OCI-LY1 (cell line): ENCODE results near the gene NUFIP2.
"Not testable (repeated sequence)": the region's sequence is repeated elsewhere in the genome, so short reads cannot be mapped to it uniquely, and the experiment has no call there.

ENCODE experiments used
- H2AFZ ChIP-seq: fragments of 200-600 bp; sonication (generic), shearing (Covaris generic); 2 replicates; pipeline ENCODE4 v1.6.0; 2014; ENCODE audit warnings: antibody characterized with exemption, mild to moderate bottlenecking, low read length
- H3F3A ChIP-seq: fragments of 200-600 bp; sonication (generic), shearing (Covaris generic); 2 replicates; pipeline ENCODE4 v1.6.0; 2014; ENCODE audit warnings: mild to moderate bottlenecking, antibody characterized with exemption, low read length, moderate library complexity; ENCODE audit not compliant: insufficient read depth
- H3K27ac ChIP-seq: fragments of 200-600 bp; sonication (generic); 2 replicates; pipeline ENCODE4 v1.5.1; 2014; ENCODE audit warnings: low read length, mixed run types, mild to moderate bottlenecking, low read depth; ENCODE audit not compliant: poor library complexity, severe bottlenecking
- H3K27me3 ChIP-seq: fragments of 200-600 bp; sonication (generic); 2 replicates; pipeline ENCODE4 v1.6.0; 2014; ENCODE audit warnings: antibody characterized with exemption, mild to moderate bottlenecking, low read length, moderate library complexity; ENCODE audit not compliant: insufficient read depth
- H3K36me3 ChIP-seq: fragments of 200-600 bp; sonication (generic); 2 replicates; pipeline ENCODE4 v1.6.1; 2014; ENCODE audit warnings: mild to moderate bottlenecking, antibody characterized with exemption, low read length, moderate library complexity, mixed read lengths; ENCODE audit not compliant: insufficient read depth
- H3K4me1 ChIP-seq: fragments of 200-600 bp; sonication (generic); 2 replicates; pipeline ENCODE4 v1.5.1; 2014; ENCODE audit warnings: mild to moderate bottlenecking, low read length, moderate library complexity; ENCODE audit not compliant: insufficient read depth, severe bottlenecking
- H3K4me2 ChIP-seq: fragments of 200-600 bp; sonication (generic), shearing (Covaris generic); 2 replicates; pipeline ENCODE4 v1.6.1; 2014; ENCODE audit warnings: low read length
- H3K4me3 ChIP-seq: fragments of 200-600 bp; sonication (generic); 2 replicates; pipeline ENCODE4 v1.5.1; 2014; ENCODE audit warnings: low read length, low read depth, mild to moderate bottlenecking, mixed read lengths; ENCODE audit not compliant: poor library complexity, severe bottlenecking
- H3K79me2 ChIP-seq: fragments of 200-600 bp; shearing (Covaris generic); 2 replicates; pipeline ENCODE4 v1.6.1; 2016; ENCODE audit warnings: mixed run types, low read length, mixed read lengths; ENCODE audit not compliant: insufficient read depth
- H3K9ac ChIP-seq: fragments of 200-600 bp; sonication (generic), shearing (Covaris generic); 2 replicates; pipeline ENCODE4 v1.6.1; 2014; ENCODE audit warnings: mild to moderate bottlenecking, low read length, mixed read lengths
- H3K9me2 ChIP-seq: fragments of 200-600 bp; sonication (generic), shearing (Covaris generic); 2 replicates; pipeline ENCODE4 v1.6.1; 2014; ENCODE audit warnings: low read depth, mild to moderate bottlenecking, low read length, mixed read lengths
- H3K9me3 ChIP-seq: fragments of 200-600 bp; shearing (Covaris generic); 2 replicates; pipeline ENCODE4 v1.6.1; 2014; ENCODE audit warnings: low read length, mixed read lengths
- H4K20me1 ChIP-seq: fragments of 200-600 bp; sonication (generic), shearing (Covaris generic); 2 replicates; pipeline ENCODE4 v1.6.0; 2016; ENCODE audit warnings: mild to moderate bottlenecking, low read length; ENCODE audit not compliant: insufficient read depth
- EZH2 ChIP-seq: fragments of 200-600 bp; sonication (generic), shearing (Covaris generic); IDR thresholded peaks from 2 replicates; pipeline ENCODE4 v1.8.0; 2017; ENCODE audit warnings: borderline replicate concordance, mixed run types, mild to moderate bottlenecking, antibody characterized with exemption, low read length, moderate library complexity, mixed read lengths
- TF ChIP-seq, protein P1 (sequence below): fragments of 200-600 bp; sonication (generic), shearing (Covaris generic); IDR thresholded peaks from 2 replicates; pipeline ENCODE4 v1.5.1; 2017; ENCODE audit warnings: mild to moderate bottlenecking, antibody characterized with exemption, low read length, moderate library complexity, mixed read lengths

NUFIP2 gene

DNA sequence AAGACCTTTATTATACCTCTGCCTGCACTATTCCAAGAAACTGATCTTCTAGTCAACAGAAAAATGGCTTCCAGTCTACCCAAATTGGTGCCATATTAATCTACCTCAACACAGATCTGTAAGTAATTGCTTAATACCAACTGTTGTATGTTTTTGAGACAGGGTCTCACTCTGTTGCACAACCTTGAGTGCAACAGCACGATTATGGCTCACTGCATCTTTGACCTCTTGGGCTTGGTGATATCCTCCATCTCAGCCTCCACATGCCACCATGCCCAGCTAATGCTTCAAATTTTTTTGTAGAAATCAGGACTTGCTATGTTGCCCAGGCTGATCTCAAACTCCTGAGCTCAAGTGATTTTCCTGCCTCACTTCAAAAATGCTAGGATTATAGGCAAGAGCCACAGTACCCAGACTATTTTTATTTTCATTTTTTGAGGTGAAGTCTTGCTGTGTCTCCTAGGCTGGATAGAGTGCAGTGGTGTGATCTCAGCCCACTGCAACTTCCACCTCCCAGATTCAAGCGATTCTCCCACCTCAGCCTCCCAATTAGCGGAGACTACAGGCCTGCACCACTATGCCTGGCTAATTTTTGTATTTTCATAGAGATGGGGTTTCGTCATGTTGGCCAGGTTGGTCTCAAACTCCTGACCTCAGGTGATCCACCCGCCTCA is 14.4 kb downstream of the NUFIP2 start:
- TF ChIP-seq, protein P1, sequence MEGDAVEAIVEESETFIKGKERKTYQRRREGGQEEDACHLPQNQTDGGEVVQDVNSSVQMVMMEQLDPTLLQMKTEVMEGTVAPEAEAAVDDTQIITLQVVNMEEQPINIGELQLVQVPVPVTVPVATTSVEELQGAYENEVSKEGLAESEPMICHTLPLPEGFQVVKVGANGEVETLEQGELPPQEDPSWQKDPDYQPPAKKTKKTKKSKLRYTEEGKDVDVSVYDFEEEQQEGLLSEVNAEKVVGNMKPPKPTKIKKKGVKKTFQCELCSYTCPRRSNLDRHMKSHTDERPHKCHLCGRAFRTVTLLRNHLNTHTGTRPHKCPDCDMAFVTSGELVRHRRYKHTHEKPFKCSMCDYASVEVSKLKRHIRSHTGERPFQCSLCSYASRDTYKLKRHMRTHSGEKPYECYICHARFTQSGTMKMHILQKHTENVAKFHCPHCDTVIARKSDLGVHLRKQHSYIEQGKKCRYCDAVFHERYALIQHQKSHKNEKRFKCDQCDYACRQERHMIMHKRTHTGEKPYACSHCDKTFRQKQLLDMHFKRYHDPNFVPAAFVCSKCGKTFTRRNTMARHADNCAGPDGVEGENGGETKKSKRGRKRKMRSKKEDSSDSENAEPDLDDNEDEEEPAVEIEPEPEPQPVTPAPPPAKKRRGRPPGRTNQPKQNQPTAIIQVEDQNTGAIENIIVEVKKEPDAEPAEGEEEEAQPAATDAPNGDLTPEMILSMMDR: no peak
- TF ChIP-seq EZH2: no peak
- Histone ChIP-seq H3K36me3 (peaks cover 98% of the 10 kb centered on the region), H3K9ac (no peak overlapping the region), H3K4me1 (no peaks in the 10 kb centered on the region), H3K9me3 (peaks cover 32% of the 10 kb centered on the region), H3K79me2 (peaks cover 92% of the 10 kb centered on the region), H4K20me1 (no peaks in the 10 kb centered on the region; the same call in 1 of the 2 replicates), H2AFZ (no peak overlapping the region), H3K9me2 (no peaks in the 10 kb centered on the region), H3K27ac (no peak overlapping the region), H3K27me3 (no peaks in the 10 kb centered on the region), H3F3A (no peaks in the 10 kb centered on the region; the same call in 1 of the 2 replicates), H3K4me2 (no peak overlapping the region), H3K4me3 (no peak overlapping the region)

DNA sequence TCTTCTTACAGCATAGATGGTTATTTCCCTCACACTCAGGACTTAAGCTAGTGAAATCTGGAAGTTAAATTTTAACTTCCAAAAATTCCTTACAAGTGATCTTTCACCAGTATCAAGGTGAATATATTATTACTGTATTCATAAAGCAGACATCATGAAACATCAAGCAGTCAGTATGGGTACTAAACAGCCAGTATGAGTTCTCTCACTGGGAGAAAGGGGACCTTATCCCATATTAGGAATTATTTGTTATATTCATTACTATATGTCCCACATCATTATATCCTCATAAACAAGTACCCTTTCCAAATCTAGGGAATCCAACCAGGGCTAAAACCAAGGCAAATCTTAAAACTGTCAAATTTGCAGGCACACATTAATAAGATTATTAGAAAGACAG is 15.3 kb downstream of the NUFIP2 start:
- H3F3A ChIP-seq: no peaks in the 10 kb centered on the region; the same call in 1 of the 2 replicates
- H4K20me1 ChIP-seq: peaks cover 2% of the 10 kb centered on the region
- H3K79me2 ChIP-seq: peaks cover 94% of the 10 kb centered on the region
- no peak overlapping the region for H3K9ac ChIP-seq
- H3K9me2 ChIP-seq: no peaks in the 10 kb centered on the region
- TF ChIP-seq, protein P1: no peak
- TF ChIP-seq EZH2: no peak
- no peaks in the 10 kb centered on the region for H3K4me1 ChIP-seq
- peaks cover 31% of the 10 kb centered on the region for H3K9me3 ChIP-seq
- H3K4me3 ChIP-seq: no peak overlapping the region
- H3K27me3 ChIP-seq: no peaks in the 10 kb centered on the region
- H3K36me3 ChIP-seq: peaks cover 98% of the 10 kb centered on the region
- H2AFZ ChIP-seq: no peak overlapping the region
- H3K27ac ChIP-seq: no peak overlapping the region
- H3K4me2 ChIP-seq: no peak overlapping the region

DNA sequence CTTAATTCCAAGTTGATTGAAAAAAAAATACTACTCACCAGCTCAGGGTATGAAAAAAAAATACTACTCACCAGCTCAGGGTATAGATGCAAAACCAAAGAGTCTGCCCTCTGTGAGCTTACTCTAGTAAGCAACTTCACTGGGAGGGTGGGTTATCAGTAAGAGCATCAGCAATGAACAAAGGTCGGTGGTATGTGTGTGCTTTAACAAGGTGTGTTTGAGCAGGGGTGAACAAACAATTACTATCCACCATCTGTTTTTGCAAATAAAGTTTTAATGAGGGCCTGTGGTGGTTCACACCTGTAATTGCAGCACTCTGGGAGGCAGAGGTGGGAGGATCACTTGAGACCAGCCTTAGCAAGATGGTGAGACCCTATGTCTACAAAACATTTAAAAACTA is 20.0 kb downstream of the NUFIP2 start:
- Histone ChIP-seq H3K4me2 (no peak overlapping the region), H3K4me1 (no peaks in the 10 kb centered on the region), H2AFZ (no peak overlapping the region), H3K27ac (no peak overlapping the region), H3K79me2 (peaks cover 86% of the 10 kb centered on the region), H3K9me2 (no peaks in the 10 kb centered on the region), H4K20me1 (peaks cover 6% of the 10 kb centered on the region), H3K4me3 (no peak overlapping the region), H3K9me3 (peaks cover 6% of the 10 kb centered on the region), H3K9ac (no peak overlapping the region), H3K27me3 (no peaks in the 10 kb centered on the region), H3F3A (no peaks in the 10 kb centered on the region), H3K36me3 (peaks cover 92% of the 10 kb centered on the region)
- TF ChIP-seq EZH2: no peak
- TF ChIP-seq, protein P1: no peak

DNA sequence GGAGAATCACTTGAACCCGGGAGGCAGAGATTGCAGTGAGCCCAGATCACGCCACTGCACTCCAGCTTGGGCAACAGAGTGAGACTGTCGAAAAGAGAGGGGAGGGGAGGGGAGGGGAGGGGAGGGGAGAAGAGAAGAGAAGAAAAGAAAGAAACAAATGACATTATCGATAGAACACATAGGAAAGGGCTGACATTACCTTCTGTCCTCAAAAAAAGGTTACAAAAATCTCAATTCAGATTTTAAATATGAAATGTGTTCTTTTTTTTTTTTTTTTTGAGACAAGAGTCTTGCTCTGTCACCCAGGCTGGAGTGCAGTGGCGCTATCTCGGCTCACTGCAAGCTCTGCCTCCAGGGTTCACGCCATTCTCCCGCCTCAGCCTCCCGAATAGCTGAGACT is 22.0 kb downstream of the NUFIP2 start:
- not testable (repeated sequence) for H3K4me1 ChIP-seq, H3K4me2 ChIP-seq, H3F3A ChIP-seq, H2AFZ ChIP-seq, H4K20me1 ChIP-seq, H3K27me3 ChIP-seq, H3K9ac ChIP-seq, H3K4me3 ChIP-seq, H3K9me3 ChIP-seq, H3K9me2 ChIP-seq, H3K27ac ChIP-seq
- Histone ChIP-seq H3K36me3 (peaks cover 89% of the 10 kb centered on the region), H3K79me2 (peaks cover 74% of the 10 kb centered on the region)
